ENCODE data around the gene CFAP53.

Gene CFAP53

DNA sequence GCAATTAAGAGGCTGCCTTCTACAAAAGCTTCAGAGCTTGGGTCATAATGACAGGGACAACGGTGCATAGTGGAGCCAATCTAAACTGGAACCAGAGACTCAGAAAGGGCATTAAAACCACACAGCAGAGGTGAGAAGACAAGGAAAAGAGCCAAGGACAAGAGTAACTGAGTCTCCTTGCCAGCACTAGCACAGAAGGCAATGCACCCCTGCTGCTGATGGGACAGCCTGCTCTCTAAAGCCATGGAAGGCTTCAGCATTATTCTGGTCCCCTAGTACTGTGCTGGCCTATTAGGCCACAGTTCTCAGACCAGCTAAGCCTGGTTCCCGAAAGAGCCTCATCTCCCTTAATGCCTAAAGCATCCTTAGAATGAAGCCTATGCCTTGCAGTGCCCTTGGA, 86.8 kb downstream of the CFAP53 start:
- no peak overlapping the region for H3K4me3 ChIP-seq (ENCODE audit: low read depth in 1 of 2, low read length in 1 of 2)
- H3K36me3 ChIP-seq, result no peaks in the 10 kb centered on the region
- H3K9me3 ChIP-seq, result no peaks in the 10 kb centered on the region
- no peaks in the 10 kb centered on the region for H3K4me1 ChIP-seq (ENCODE audit: control insufficient read depth in 1 of 2, insufficient read depth in 1 of 2, low read depth in 1 of 2, low read length in 1 of 2)
- no peak overlapping the region for H3K27ac ChIP-seq
- H3K27me3 ChIP-seq, result peaks cover 74% of the 10 kb centered on the region
- TF ChIP-seq, protein P1, sequence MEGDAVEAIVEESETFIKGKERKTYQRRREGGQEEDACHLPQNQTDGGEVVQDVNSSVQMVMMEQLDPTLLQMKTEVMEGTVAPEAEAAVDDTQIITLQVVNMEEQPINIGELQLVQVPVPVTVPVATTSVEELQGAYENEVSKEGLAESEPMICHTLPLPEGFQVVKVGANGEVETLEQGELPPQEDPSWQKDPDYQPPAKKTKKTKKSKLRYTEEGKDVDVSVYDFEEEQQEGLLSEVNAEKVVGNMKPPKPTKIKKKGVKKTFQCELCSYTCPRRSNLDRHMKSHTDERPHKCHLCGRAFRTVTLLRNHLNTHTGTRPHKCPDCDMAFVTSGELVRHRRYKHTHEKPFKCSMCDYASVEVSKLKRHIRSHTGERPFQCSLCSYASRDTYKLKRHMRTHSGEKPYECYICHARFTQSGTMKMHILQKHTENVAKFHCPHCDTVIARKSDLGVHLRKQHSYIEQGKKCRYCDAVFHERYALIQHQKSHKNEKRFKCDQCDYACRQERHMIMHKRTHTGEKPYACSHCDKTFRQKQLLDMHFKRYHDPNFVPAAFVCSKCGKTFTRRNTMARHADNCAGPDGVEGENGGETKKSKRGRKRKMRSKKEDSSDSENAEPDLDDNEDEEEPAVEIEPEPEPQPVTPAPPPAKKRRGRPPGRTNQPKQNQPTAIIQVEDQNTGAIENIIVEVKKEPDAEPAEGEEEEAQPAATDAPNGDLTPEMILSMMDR (IDR thresholded peaks at IDR 0.05), result no peak

DNA sequence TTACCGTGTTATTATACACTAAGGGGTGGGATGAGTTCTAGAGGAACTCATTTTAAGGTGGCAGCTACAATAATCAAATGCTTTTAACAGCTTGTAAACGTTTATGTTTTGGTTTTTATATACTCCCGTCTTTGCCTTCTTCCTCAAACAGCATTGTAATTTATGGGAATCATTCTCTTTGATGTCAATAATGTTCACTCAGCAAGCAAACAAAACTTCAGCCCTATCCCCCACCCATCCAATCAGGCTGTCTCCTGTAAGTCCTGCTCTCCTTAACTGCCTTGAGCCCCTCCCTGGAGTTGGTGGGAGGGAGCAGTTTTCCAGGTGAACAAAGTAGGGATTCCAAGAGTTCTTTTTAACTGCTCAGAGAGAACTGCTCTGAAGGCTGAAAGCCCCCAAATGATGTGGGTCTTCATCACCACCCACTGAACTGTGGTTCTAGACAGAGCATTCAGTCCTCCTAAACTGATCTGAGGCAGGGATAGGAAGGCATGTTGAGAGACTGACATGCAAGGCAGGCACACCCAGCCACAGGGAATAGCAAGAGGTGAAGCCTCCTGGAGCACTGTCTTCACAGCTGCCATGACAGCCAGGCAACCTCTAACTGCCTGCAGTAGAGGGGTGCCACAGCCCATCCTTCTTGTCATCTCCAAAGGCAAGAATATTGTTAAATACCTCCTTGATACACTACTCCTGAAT, 88.9 kb downstream of the CFAP53 start:
- Histone ChIP-seq H3K27ac (no peak overlapping the region), H3K36me3 (no peaks in the 10 kb centered on the region), H3K27me3 (peaks cover 63% of the 10 kb centered on the region), H3K4me1 (ENCODE audit: control insufficient read depth in 1 of 2, insufficient read depth in 1 of 2, low read depth in 1 of 2, low read length in 1 of 2) (no peaks in the 10 kb centered on the region), H3K9me3 (no peaks in the 10 kb centered on the region), H3K4me3 (ENCODE audit: low read depth in 1 of 2, low read length in 1 of 2) (no peak overlapping the region)
- TF ChIP-seq, protein P1 (IDR thresholded peaks at IDR 0.05), result no peak

All from neutrophil (primary cell).